Measurements from ENCODE around the gene SH3RF3. TPM values are rescaled to one million over a fixed set of nuclear protein-coding genes. Genes with fewer than 3 reads are reported as not detected.

The SH3RF3 gene
- total RNA-seq, 1 donor from 2014 or later: 7.3 TPM

- H3K9me3 ChIP-seq (ENCODE audit: insufficient read depth, low read depth, low read length): peaks cover 4% of the 10 kb centered on the region
- H3K4me3 ChIP-seq (ENCODE audit: insufficient read depth, low read depth, low read length): no peak overlapping the region
- no peak overlapping the region for H2AFZ ChIP-seq (ENCODE audit: low read depth, low read length)
- H3K27ac ChIP-seq (ENCODE audit: low read depth, low read length): no peak overlapping the region
- Mint-ChIP-seq H3K4me3 (ENCODE audit: unreplicated experiment) (no peak overlapping the region), H3K9me3 (ENCODE audit: unreplicated experiment) (peaks cover 11% of the 10 kb centered on the region), H3K27me3 (ENCODE audit: low read depth, unreplicated experiment) (peaks cover 8% of the 10 kb centered on the region), H3K4me1 (ENCODE audit: low read depth, unreplicated experiment) (peaks cover 9% of the 10 kb centered on the region), H3K27ac (ENCODE audit: unreplicated experiment) (no peak overlapping the region), H3K36me3 (ENCODE audit: low read depth, unreplicated experiment) (peaks cover 3% of the 10 kb centered on the region)
- no peak overlapping the region for H3K4me2 ChIP-seq (ENCODE audit: low read length)
- FAIRE-seq (no peak), DNase-seq (ENCODE audit: low read depth) (no peak)
- peaks cover under 1% of the 10 kb centered on the region for H3K27me3 ChIP-seq (ENCODE audit: insufficient read depth, low read length)
- H3K36me3 ChIP-seq (ENCODE audit: insufficient read depth, low read length): no peaks in the 10 kb centered on the region
- peaks cover 38% of the 10 kb centered on the region for H4K20me1 ChIP-seq (ENCODE audit: insufficient read depth, low read length)
- peaks cover 7% of the 10 kb centered on the region for H3K4me1 ChIP-seq (ENCODE audit: insufficient read depth, low read length)
- H3K9ac ChIP-seq (ENCODE audit: low read length): no peak overlapping the region
- no peaks in the 10 kb centered on the region for H3K79me2 ChIP-seq (ENCODE audit: insufficient read depth, low read length)
- no peak for TF ChIP-seq EZH2 (IDR thresholded peaks at IDR 0.05; ENCODE audit: insufficient read depth, low read length)
Measured at GRCh38 chr2:109294523-109294922, 165.5 kb downstream of the SH3RF3 start.

GRCh38 chr2:109295070-109295780, 166.2 kb downstream of the SH3RF3 start:
- Mint-ChIP-seq H3K27me3 (ENCODE audit: low read depth, unreplicated experiment) (peaks cover 13% of the 10 kb centered on the region), H3K9me3 (ENCODE audit: unreplicated experiment) (peaks cover 11% of the 10 kb centered on the region), H3K36me3 (ENCODE audit: low read depth, unreplicated experiment) (peaks cover 3% of the 10 kb centered on the region), H3K27ac (ENCODE audit: unreplicated experiment) (no peak overlapping the region), H3K4me1 (ENCODE audit: low read depth, unreplicated experiment) (peaks cover 9% of the 10 kb centered on the region), H3K4me3 (ENCODE audit: unreplicated experiment) (no peak overlapping the region)
- Histone ChIP-seq H3K27me3 (ENCODE audit: insufficient read depth, low read length) (no peaks in the 10 kb centered on the region), H3K9ac (ENCODE audit: low read length) (no peak overlapping the region), H3K36me3 (ENCODE audit: insufficient read depth, low read length) (no peaks in the 10 kb centered on the region), H3K27ac (ENCODE audit: low read depth, low read length) (no peak overlapping the region), H3K4me2 (ENCODE audit: low read length) (no peak overlapping the region), H4K20me1 (ENCODE audit: insufficient read depth, low read length) (peaks cover 39% of the 10 kb centered on the region), H3K4me3 (ENCODE audit: insufficient read depth, low read depth, low read length) (no peak overlapping the region), H3K9me3 (ENCODE audit: insufficient read depth, low read depth, low read length) (peaks cover 4% of the 10 kb centered on the region), H2AFZ (ENCODE audit: low read depth, low read length) (no peak overlapping the region), H3K4me1 (ENCODE audit: insufficient read depth, low read length) (peaks cover 7% of the 10 kb centered on the region), H3K79me2 (ENCODE audit: insufficient read depth, low read length) (no peaks in the 10 kb centered on the region)
- DNase-seq (ENCODE audit: low read depth): no peak
- no peak for FAIRE-seq
- TF ChIP-seq CTCF (IDR thresholded peaks at IDR 0.05; ENCODE audit: insufficient read depth, low read depth, low read length): no peak
- TF ChIP-seq EZH2 (IDR thresholded peaks at IDR 0.05; ENCODE audit: insufficient read depth, low read length): no peak

- H3K27me3 ChIP-seq (ENCODE audit: insufficient read depth, low read length): no peaks in the 10 kb centered on the region
- H3K27me3 Mint-ChIP-seq (ENCODE audit: low read depth, unreplicated experiment): peaks cover 13% of the 10 kb centered on the region
- H3K4me1 Mint-ChIP-seq (ENCODE audit: low read depth, unreplicated experiment): peaks cover 8% of the 10 kb centered on the region
- H3K9me3 Mint-ChIP-seq (ENCODE audit: unreplicated experiment): peaks cover 11% of the 10 kb centered on the region
- H3K9ac ChIP-seq (ENCODE audit: low read length): no peak overlapping the region
- peaks cover 41% of the 10 kb centered on the region for H4K20me1 ChIP-seq (ENCODE audit: insufficient read depth, low read length)
- no peak overlapping the region for H3K27ac ChIP-seq (ENCODE audit: low read depth, low read length)
- peaks cover 7% of the 10 kb centered on the region for H3K4me1 ChIP-seq (ENCODE audit: insufficient read depth, low read length)
- no peak overlapping the region for H3K4me3 Mint-ChIP-seq (ENCODE audit: unreplicated experiment)
- TF ChIP-seq CTCF (IDR thresholded peaks at IDR 0.05; ENCODE audit: insufficient read depth, low read depth, low read length) (no peak), EZH2 (IDR thresholded peaks at IDR 0.05; ENCODE audit: insufficient read depth, low read length) (no peak)
- peaks cover 4% of the 10 kb centered on the region for H3K9me3 ChIP-seq (ENCODE audit: insufficient read depth, low read depth, low read length)
- DNase-seq (ENCODE audit: low read depth) (no peak), FAIRE-seq (no peak)
- no peak overlapping the region for H3K4me3 ChIP-seq (ENCODE audit: insufficient read depth, low read depth, low read length)
- H3K4me2 ChIP-seq (ENCODE audit: low read length): no peak overlapping the region
- H3K36me3 ChIP-seq (ENCODE audit: insufficient read depth, low read length): no peaks in the 10 kb centered on the region
- peaks cover 2% of the 10 kb centered on the region for H3K36me3 Mint-ChIP-seq (ENCODE audit: low read depth, unreplicated experiment)
- H3K27ac Mint-ChIP-seq (ENCODE audit: unreplicated experiment): no peak overlapping the region
- H2AFZ ChIP-seq (ENCODE audit: low read depth, low read length): no peak overlapping the region
- no peaks in the 10 kb centered on the region for H3K79me2 ChIP-seq (ENCODE audit: insufficient read depth, low read length)
Measured at GRCh38 chr2:109295781-109296117, 166.7 kb downstream of the SH3RF3 start.
